Measurements from ENCODE around the gene PCMT1. TPM values are rescaled to one million over a fixed set of nuclear protein-coding genes. Genes with fewer than 3 reads are reported as not detected.
"Not testable (repeated sequence)": the region's sequence is repeated elsewhere in the genome, so short reads cannot be mapped to it uniquely, and the experiment has no call there.

Gene PCMT1
- total RNA-seq, 4 donors from 2014 or later: 77.5 to 101 (median 88.0) TPM

DNA sequence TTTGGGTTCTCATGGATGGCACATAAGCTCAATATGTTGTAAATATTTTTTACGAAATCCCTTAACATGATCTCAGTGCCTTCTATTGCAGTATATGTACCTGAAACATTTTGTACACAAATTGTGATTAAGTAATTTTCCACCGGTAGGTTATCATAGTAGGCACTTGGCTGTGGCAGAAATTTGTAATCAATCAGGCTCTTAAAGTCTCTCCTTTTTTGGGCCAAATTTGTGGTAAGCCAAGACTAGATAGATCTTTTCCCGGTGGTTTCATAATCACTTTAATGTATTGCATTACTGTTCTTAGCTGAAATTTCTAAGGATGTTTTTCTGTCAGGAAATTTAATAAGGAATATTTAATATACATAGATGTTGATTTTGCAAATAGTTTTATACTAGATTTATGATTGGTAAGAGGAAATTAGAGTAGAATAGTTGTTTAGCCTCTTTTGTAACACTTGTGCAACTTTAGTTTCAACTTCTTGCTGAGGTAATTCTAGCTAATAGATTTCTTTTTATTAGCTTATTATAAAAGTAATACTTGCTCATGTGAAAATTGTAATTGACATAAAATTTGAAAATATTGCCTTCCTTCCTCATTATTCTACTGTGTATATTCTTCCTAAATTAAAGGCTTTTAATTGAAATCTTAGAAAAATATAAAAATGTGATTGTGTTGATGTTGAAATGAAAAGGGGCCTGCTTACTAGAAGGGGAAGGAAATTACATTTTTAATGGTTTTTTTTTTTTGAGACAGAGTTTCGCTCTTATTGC lies 3.2 kb downstream of the PCMT1 start:
- intact Hi-C loops (cut with DNase I): no loop called here
- Histone ChIP-seq H3K4me3 (no peak overlapping the region), H3K9me3 (no peaks in the 10 kb centered on the region), H3K36me3 (peaks cover 0 to 7% (median 0%) of the 10 kb centered on the region in 3 donors), H3K27ac (no peak overlapping the region), H3K27me3 (no peaks in the 10 kb centered on the region), H3K4me1 (peaks cover 3 to 68% (median 19%) of the 10 kb centered on the region in 3 donors)
- TF ChIP-seq, protein P1, sequence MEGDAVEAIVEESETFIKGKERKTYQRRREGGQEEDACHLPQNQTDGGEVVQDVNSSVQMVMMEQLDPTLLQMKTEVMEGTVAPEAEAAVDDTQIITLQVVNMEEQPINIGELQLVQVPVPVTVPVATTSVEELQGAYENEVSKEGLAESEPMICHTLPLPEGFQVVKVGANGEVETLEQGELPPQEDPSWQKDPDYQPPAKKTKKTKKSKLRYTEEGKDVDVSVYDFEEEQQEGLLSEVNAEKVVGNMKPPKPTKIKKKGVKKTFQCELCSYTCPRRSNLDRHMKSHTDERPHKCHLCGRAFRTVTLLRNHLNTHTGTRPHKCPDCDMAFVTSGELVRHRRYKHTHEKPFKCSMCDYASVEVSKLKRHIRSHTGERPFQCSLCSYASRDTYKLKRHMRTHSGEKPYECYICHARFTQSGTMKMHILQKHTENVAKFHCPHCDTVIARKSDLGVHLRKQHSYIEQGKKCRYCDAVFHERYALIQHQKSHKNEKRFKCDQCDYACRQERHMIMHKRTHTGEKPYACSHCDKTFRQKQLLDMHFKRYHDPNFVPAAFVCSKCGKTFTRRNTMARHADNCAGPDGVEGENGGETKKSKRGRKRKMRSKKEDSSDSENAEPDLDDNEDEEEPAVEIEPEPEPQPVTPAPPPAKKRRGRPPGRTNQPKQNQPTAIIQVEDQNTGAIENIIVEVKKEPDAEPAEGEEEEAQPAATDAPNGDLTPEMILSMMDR (IDR thresholded peaks at IDR 0.05): no peak
- TF ChIP-seq POLR2A (IDR thresholded peaks at IDR 0.05): no peak
- DNase-seq: no peak
- 75 to 78% methylated on average over 4 of the region's 4 CpGs for WGBS, 2 donors

GRCh38 chr6:149753374-149753637 lies 3.8 kb downstream of the PCMT1 start:
- H3K36me3 ChIP-seq; H3K27me3 ChIP-seq; H3K9me3 ChIP-seq; DNase-seq; H3K4me3 ChIP-seq; H3K27ac ChIP-seq; intact Hi-C loops (cut with DNase I): not testable (repeated sequence)
- WGBS, 2 donors: 86 to 88% methylated on average over 3 of the region's 3 CpGs
- peaks cover 3 to 64% (median 19%) of the 10 kb centered on the region in 3 donors for H3K4me1 ChIP-seq

DNA sequence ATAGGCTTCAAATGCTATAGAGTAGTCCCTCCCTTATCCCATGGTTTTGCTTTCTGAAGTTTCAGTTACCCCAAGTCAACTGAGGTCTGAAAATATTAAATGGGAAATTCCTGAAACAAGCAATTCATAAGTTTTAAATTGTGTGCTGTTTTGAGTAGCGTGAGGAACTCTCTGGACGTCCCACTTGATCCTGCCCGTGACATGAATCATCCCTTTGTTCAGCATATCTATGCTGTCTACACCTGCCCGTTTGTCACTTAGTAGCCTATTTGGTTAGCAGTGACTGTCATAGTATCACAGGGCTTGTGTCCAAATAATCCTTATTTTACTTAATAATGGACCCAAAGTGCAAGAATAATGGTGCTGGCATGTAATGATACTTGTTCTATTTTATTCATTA lies 5.0 kb downstream of the PCMT1 start:
- no peak for TF ChIP-seq POLR2A (IDR thresholded peaks at IDR 0.05)
- TF ChIP-seq, protein P1 (IDR thresholded peaks at IDR 0.05): no peak
- intact Hi-C loops (cut with DNase I): no loop called here
- peaks cover 3 to 57% (median 19%) of the 10 kb centered on the region in 3 donors for H3K4me1 ChIP-seq
- H3K4me3 ChIP-seq: no peak overlapping the region
- WGBS, 2 donors: 63 to 73% methylated on average over 4 of the region's 4 CpGs
- H3K27ac ChIP-seq: no peak overlapping the region
- no peaks in the 10 kb centered on the region for H3K9me3 ChIP-seq
- DNase-seq: no peak
- H3K27me3 ChIP-seq: no peaks in the 10 kb centered on the region
- peaks cover 0 to 14% (median 0%) of the 10 kb centered on the region in 3 donors for H3K36me3 ChIP-seq

- WGBS, 2 donors: 76 to 84% methylated on average over 9 of the region's 9 CpGs
- H3K27me3 ChIP-seq: no peaks in the 10 kb centered on the region
- H3K36me3 ChIP-seq: peaks cover 0 to 24% (median 0%) of the 10 kb centered on the region in 3 donors
- intact Hi-C loops (cut with DNase I): no loop called here
- TF ChIP-seq, protein P1 (IDR thresholded peaks at IDR 0.05): no peak
- TF ChIP-seq POLR2A (IDR thresholded peaks at IDR 0.05): no peak
- peaks cover 3 to 50% (median 15%) of the 10 kb centered on the region in 3 donors for H3K4me1 ChIP-seq
- no peak overlapping the region for H3K4me3 ChIP-seq
- no peak overlapping the region for H3K27ac ChIP-seq
- no peak for DNase-seq
- H3K9me3 ChIP-seq: no peaks in the 10 kb centered on the region
Measured at GRCh38 chr6:149755300-149756260, 6.0 kb downstream of the PCMT1 start.

- Histone ChIP-seq H3K27ac (no peak overlapping the region), H3K36me3 (peaks cover 0 to 26% (median 0%) of the 10 kb centered on the region in 3 donors), H3K9me3 (no peaks in the 10 kb centered on the region), H3K4me3 (no peak overlapping the region), H3K4me1 (peaks cover 3 to 43% (median 8%) of the 10 kb centered on the region in 3 donors), H3K27me3 (no peaks in the 10 kb centered on the region)
- intact Hi-C loops (cut with DNase I): no loop called here
- DNase-seq: no peak
- TF ChIP-seq, protein P1 (IDR thresholded peaks at IDR 0.05): no peak
- no peak for TF ChIP-seq POLR2A (IDR thresholded peaks at IDR 0.05)
- 75 to 96% methylated on average over 5 to 6 of the region's 7 CpGs for WGBS, 2 donors
Measured at GRCh38 chr6:149756261-149756636, 6.7 kb downstream of the PCMT1 start.

Measured in esophagus squamous epithelium (tissue), 5 donors.